Stimulated activated CD4-positive, alpha-beta T cell treated with anti-CD3 and anti-CD28 coated beads, Interleukin-1b, Interleukin-23, amount 100 ng/mL, for 24 hours (primary cell): ENCODE results near the gene N4BP2L1.

ENCODE experiments used
- DNase-seq, 4 experiments: peaks; one replicate each; pipeline ENCODE4 v3.0.0-alpha.2; 2020; ENCODE audit warnings: low read depth in 4 of 4, low spot score in 1 of 4

The N4BP2L1 gene

GRCh38 chr13:32427852-32428580 lies at the start of gene N4BP2L1:
Gene N4BP2L1 (minus strand): TSS chr13:32428130. CDS start chr13:32428082, 48 bp downstream.
- DNase-seq = peak; percentile 49 to 86 (median 66)

- no peak for DNase-seq
Observed at GRCh38 chr13:32476892-32477291, 49.0 kb upstream of the N4BP2L1 start.

- DNase-seq = no peak
Observed at GRCh38 chr13:32476021-32476731, 48.2 kb upstream of the N4BP2L1 start.

GRCh38 chr13:32474999-32475792 lies 47.3 kb upstream of the N4BP2L1 start:
- DNase-seq = no peak

GRCh38 chr13:32473650-32474049 lies 45.7 kb upstream of the N4BP2L1 start:
- no peak for DNase-seq

- no peak for DNase-seq
Observed at GRCh38 chr13:32472194-32472621, 44.3 kb upstream of the N4BP2L1 start.

- no peak for DNase-seq
Observed at GRCh38 chr13:32471187-32471922, 43.4 kb upstream of the N4BP2L1 start.

- DNase-seq = no peak
Observed at GRCh38 chr13:32468502-32469142, 40.7 kb upstream of the N4BP2L1 start.

- no peak for DNase-seq
Observed at GRCh38 chr13:32456591-32456990, 28.7 kb upstream of the N4BP2L1 start.

GRCh38 chr13:32455594-32455903 lies 27.6 kb upstream of the N4BP2L1 start:
- DNase-seq = no peak

- no peak for DNase-seq
Observed at GRCh38 chr13:32454886-32455593, 27.1 kb upstream of the N4BP2L1 start.

GRCh38 chr13:32453981-32454380 lies 26.1 kb upstream of the N4BP2L1 start:
- DNase-seq = no peak

GRCh38 chr13:32448972-32449371 lies 21.0 kb upstream of the N4BP2L1 start:
- no peak for DNase-seq

- DNase-seq = no peak
Observed at GRCh38 chr13:32447894-32448623, 20.1 kb upstream of the N4BP2L1 start.

GRCh38 chr13:32446773-32447465 lies 19.0 kb upstream of the N4BP2L1 start:
- DNase-seq = no peak

GRCh38 chr13:32446220-32446619 lies 18.3 kb upstream of the N4BP2L1 start:
- no peak for DNase-seq

- no peak for DNase-seq
Observed at GRCh38 chr13:32445461-32445860, 17.5 kb upstream of the N4BP2L1 start.

- DNase-seq = no peak
Observed at GRCh38 chr13:32443111-32443510, 15.2 kb upstream of the N4BP2L1 start.

- no peak for DNase-seq
Observed at GRCh38 chr13:32438871-32439270, 10.9 kb upstream of the N4BP2L1 start.
